NOMO-1 treated with dmso at 0.1 percent for 144 hours (cell line): ENCODE results near the gene ATP5ME.
"Not testable (repeated sequence)": the region's sequence is repeated elsewhere in the genome, so short reads cannot be mapped to it uniquely, and the experiment has no call there.

Experiments used
- DNase-seq: peaks from one replicate; lab custom pipeline; 2025; ENCODE audit not compliant: unreplicated experiment; lab: John Stamatoyannopoulos, UW

The ATP5ME gene

DNA sequence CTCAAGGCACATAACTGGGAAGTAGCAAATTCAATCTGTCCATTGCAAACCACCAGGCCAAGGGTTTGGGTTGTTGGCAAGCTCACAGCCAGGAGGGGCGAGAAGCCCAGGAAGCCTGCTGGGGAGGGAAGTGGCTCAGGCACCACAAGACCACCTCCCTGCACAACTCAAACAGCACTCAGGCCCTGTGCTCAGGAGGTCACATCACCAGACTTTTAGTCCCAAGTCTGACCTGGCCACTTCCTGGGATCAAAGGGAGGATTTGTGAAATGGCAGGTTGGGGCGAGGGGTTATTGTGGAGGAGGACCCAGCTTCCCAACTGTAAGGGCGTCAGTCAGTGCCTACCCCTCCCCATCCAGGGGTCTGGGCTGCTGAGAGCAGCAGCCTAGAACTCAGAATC is 2.3 kb downstream of the ATP5ME start:
- no peak for DNase-seq

GRCh38 chr4:669806-670559 is 4.1 kb downstream of the ATP5ME start:
- DNase-seq = not testable (repeated sequence)

GRCh38 chr4:668219-668618 is 5.9 kb downstream of the ATP5ME start:
- DNase-seq = not testable (repeated sequence)

DNA sequence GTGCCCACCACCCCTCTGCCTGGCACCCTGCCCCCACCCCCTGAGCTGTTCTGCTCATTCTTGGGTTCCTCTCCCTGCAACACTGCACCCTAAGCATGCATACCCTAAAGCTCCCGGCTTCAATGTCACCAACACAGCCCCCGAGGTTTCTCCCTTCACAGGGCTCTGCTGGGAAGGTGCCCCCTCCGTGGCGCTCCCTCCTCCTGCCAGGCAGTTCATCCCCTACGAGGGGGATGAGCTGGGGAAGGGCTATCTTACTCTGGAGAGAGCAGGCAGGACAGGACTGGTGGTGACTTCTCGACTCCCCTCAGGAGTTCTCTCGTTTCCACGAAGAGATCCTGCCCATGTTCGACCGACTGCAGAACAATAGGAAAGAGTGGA is 6.5 kb downstream of the ATP5ME start:
- DNase-seq = no peak

GRCh38 chr4:666822-667544 is 7.1 kb downstream of the ATP5ME start:
- DNase-seq = no peak

- DNase-seq = no peak
Measured at GRCh38 chr4:666436-666810, 7.7 kb downstream of the ATP5ME start.

DNA sequence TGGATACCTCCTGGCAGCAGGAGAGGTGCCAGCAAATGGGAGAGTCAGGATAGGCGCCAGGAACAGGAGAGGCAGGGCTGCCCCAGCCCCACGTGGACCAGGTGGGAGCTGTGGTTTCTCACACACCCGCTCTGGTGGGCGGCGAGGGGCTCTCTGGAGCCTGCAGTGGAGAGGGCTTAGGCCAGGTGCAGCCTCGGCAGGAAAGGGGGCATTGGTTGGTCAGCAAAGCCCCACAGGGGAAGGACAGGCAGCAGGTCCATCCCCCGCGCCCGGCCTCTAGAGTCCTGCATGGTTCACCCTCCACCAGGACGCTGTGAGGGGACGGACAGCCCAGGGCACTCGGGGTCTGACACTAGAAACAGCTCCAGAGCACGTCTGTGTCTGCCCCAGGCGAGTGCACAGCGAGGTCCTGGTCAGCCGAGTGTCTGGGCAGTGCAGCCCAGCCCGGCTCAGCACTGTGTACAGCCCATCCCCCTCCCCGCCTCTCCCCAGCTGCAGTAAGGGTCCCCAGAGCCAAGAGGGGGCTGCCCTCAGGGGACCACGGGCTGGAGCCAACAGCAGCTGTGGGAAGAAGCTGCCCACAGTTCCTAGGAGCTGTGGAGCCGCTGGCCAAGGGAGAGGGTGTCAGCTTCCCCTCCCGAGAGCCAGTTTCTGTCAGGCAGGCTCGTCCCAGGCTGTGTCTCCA is 8.2 kb downstream of the ATP5ME start:
- no peak for DNase-seq

- no peak for DNase-seq
Measured at GRCh38 chr4:665381-665750, 8.7 kb downstream of the ATP5ME start.

GRCh38 chr4:664713-665231 is 9.3 kb downstream of the ATP5ME start:
- DNase-seq = no peak

DNA sequence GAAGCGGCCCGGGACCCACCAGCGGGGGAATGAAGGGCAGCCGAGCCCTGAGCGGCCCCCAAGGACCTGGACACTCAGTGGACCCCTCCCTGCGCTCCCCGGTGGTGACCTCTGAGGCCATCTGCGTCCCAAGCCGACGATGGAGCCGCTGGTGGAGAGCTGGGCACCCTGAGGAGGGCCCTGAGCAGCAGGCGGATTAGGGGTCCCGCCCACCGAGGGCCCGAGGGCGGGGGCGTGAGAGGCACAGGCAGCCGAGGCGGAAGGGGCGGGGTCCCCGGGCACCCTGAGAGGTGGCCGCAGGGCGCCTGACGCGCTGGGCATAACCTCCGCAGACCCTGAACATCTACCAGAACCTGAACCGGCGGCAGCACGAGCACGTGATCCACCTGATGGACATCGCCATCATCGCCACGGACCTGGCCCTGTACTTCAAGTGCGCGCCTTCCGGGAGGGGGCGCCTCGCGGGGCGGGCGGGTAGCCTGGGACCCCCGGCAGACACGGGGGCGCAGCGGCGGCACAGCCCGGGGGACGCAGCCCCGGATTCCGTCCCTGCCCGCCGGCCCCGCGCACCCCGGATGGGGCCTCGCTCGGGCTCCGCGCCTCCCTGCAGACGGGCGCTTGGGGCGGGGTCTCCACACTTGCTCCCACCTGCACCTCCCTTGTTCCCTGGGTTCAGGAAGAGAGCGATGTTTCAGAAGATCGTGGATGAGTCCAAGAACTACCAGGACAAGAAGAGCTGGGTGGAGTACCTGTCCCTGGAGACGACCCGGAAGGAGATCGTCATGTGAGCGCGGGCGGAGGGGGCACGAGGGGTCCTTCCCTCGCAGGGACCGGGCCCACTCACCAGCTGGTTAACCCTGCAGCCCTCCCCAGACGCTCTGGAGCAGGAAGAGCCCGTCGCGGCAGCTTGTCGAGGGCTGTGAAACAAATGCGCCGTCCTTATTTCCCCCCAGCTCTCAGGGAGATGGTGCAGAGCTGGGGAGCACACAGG is 10.3 kb downstream of the ATP5ME start:
- no peak for DNase-seq

- no peak for DNase-seq
Measured at GRCh38 chr4:663046-663437, 11.0 kb downstream of the ATP5ME start.

- no peak for DNase-seq
Measured at GRCh38 chr4:661881-662761, 12.0 kb downstream of the ATP5ME start.

DNA sequence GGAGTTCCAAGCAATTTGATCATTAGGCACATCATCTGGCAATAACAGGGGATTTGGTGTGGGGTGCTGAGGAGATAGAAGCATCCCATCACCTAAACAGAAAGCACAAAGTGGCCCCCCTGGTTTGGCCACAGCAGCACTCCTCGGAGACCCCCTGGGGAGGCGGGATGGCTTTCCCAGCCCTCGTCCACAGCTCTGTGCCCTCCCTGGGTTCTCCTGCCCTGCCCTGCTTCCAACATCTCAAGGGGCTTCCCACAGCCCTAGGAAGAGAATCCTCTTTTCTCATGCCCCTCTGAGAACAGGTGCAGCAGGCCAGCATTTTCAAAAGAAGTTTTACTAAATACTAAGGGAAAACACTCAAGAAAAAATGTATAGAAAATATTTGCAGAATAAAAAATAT is 12.8 kb downstream of the ATP5ME start:
- DNase-seq = no peak

DNA sequence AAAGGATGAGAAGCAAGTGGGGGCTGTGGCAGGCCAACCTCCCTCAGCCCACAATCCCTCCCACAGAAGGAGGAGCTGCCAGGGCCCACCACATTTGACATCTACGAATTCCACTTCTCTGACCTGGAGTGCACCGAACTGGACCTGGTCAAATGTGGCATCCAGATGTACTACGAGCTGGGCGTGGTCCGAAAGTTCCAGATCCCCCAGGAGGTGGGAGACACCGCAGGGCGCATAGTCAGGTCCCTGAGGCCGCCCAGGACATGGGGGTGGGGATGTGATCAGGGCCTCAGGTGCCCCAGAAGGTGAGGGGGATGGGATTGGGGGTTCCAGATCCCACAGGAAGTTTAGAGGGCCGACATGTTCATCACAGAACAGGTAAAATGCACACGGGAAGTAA is 13.7 kb downstream of the ATP5ME start:
- no peak for DNase-seq

DNA sequence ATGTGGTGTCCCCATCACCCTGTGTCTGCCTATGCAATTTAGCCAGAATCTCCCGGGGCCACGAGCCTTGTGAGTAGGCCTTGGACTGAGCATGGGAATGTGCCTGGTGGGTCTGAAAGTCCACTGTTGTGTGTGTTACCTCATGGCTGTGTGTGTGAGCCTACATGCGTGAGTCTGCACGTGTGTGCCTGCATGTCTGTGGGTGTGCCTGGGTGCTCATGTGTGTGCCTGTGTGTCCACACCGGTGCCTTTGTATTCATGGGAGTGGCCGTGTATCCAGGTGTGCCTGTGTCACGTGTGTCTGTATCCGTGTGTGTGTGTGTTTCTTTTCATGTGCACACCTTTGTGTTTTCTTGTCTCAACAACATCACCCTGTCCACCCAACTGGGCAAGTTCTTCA is 14.2 kb downstream of the ATP5ME start:
- no peak for DNase-seq

- DNase-seq = no peak
Measured at GRCh38 chr4:658681-659667, 15.1 kb downstream of the ATP5ME start.

GRCh38 chr4:657834-658667 is 16.0 kb downstream of the ATP5ME start:
- no peak for DNase-seq

GRCh38 chr4:657338-657833 is 16.7 kb downstream of the ATP5ME start:
- DNase-seq = no peak
